ENCODE measurements around the gene SLIT3.

GRCh38 chr5:169181814-169182213, 119.1 kb downstream of the SLIT3 start:
- no peak for TF ChIP-seq CTCF (IDR thresholded peaks at IDR 0.05)
- TF ChIP-seq EZH2 (IDR thresholded peaks at IDR 0.05), result no peak
